ENCODE results near the gene POLR3E. TPM values are rescaled to one million over a fixed set of nuclear protein-coding genes. Genes with fewer than 3 reads are reported as not detected.

Gene POLR3E
- total RNA-seq, 2 experiments from 2014 or later = 66.9 to 67.9 TPM

DNA sequence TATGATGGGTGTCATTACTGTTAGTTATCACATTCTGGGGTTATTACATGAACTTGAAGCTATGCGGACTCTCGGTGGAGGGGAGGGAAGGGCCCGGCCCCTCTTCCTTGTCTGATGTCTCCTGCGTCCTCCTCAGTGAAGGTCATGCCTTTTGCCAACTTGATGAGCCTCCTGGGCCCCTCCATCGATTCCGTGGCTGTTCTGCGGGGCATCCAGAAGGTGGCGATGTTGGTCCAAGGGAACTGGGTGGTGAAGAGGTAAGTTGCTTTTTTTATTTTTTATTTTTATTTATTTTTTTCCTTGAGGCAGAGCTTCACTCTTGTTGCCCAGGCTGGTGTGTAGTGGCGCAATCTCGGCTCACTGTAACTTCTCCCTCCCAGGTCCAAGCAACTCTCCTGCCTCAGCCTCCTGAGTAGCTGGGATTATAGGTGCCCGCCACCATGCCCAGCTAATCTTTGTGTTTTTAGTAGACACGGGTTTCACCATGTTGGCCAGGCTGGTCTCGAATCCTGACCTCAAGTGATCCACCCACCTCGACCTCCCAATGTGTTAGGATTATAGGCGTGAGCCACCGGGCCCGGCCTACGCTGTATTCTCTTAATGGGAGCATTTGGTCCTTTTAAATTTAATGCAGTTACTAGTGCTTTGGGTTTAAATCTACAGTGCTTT, 21.6 kb downstream of the POLR3E start:
- no peak overlapping the region for H3K4me3 Mint-ChIP-seq
- H3K4me1 Mint-ChIP-seq (ENCODE audit: low read depth) = peaks cover 3% of the 10 kb centered on the region
- peak; percentile 49 for ATAC-seq
- H3K27ac Mint-ChIP-seq = no peak overlapping the region
- TF ChIP-seq, protein P1, sequence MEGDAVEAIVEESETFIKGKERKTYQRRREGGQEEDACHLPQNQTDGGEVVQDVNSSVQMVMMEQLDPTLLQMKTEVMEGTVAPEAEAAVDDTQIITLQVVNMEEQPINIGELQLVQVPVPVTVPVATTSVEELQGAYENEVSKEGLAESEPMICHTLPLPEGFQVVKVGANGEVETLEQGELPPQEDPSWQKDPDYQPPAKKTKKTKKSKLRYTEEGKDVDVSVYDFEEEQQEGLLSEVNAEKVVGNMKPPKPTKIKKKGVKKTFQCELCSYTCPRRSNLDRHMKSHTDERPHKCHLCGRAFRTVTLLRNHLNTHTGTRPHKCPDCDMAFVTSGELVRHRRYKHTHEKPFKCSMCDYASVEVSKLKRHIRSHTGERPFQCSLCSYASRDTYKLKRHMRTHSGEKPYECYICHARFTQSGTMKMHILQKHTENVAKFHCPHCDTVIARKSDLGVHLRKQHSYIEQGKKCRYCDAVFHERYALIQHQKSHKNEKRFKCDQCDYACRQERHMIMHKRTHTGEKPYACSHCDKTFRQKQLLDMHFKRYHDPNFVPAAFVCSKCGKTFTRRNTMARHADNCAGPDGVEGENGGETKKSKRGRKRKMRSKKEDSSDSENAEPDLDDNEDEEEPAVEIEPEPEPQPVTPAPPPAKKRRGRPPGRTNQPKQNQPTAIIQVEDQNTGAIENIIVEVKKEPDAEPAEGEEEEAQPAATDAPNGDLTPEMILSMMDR (IDR thresholded peaks at IDR 0.05) = peak; percentile 79
- ChIA-PET CTCF (interaction anchor here (0.9 to 2.3 kb wide), 8 partner anchors 11 to 108 kb away, joined by 3 to 13 read pairs (median 4); partner anchors contain the start of genes CDR2 and POLR3E), POLR2A (no interaction called here)
- intact Hi-C loops (cut with micrococcal nuclease) = no loop called here
- H3K27me3 Mint-ChIP-seq = no peaks in the 10 kb centered on the region
- DNase-seq = peak; percentile 63
- peaks cover 37% of the 10 kb centered on the region for H3K36me3 Mint-ChIP-seq (ENCODE audit: low read depth)
- no peaks in the 10 kb centered on the region for H3K9me3 Mint-ChIP-seq

DNA sequence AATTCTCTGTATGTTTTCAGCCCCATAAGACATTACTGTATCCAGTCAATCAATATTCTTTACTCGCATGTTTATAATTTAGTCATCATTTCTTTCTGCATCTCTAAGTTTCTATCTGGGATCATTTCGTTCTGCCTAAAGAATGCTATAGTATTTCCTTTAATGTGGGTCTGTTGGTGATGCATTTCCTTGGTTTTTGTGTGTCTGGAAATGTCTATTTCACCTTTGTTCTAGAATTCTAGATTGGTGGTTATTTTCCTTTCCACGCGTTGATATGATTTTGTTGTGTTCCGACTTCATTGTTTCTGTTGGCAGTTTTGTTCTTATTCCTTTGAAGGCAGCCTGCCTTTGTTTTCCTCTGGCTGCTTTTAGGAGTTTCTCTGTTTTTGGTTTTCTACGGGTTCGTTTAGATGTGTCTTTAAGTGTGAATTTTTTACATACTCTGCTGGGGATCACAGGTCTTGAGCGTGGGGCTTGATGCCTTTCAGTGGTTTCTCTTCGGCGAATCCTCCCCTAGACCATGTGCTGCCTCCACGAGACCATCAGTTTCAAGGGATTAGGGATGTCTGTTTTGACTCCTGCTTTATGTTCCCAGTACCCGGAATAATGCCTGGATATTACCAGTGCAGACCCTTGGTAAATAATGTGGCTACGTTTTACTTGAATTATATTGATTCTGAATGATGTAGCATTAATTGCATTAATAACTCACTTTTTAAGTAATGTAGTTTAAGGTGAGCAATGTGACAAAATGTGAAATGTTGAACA, 23.5 kb downstream of the POLR3E start:
- Mint-ChIP-seq H3K36me3 (ENCODE audit: low read depth) (peaks cover 36% of the 10 kb centered on the region), H3K27me3 (no peaks in the 10 kb centered on the region), H3K4me3 (no peak overlapping the region), H3K27ac (peak overlapping the region; percentile 34), H3K4me1 (ENCODE audit: low read depth) (peaks cover 3% of the 10 kb centered on the region), H3K9me3 (no peaks in the 10 kb centered on the region)
- CTCF ChIA-PET = interaction anchor here (0.6 to 1.6 kb wide), 15 partner anchors 9 to 99 kb away, joined by 3 to 6 read pairs (median 3); no protein-coding TSS in a partner anchor
- no peak for ATAC-seq
- intact Hi-C loops (cut with micrococcal nuclease) = no loop called here
- TF ChIP-seq, protein P1 (IDR thresholded peaks at IDR 0.05) = no peak
- no peak for DNase-seq
- POLR2A ChIA-PET = interaction anchor here (0.6 to 1.2 kb wide), 2 partner anchors 58 to 96 kb away, joined by 3 to 4 read pairs; no protein-coding TSS in a partner anchor

DNA sequence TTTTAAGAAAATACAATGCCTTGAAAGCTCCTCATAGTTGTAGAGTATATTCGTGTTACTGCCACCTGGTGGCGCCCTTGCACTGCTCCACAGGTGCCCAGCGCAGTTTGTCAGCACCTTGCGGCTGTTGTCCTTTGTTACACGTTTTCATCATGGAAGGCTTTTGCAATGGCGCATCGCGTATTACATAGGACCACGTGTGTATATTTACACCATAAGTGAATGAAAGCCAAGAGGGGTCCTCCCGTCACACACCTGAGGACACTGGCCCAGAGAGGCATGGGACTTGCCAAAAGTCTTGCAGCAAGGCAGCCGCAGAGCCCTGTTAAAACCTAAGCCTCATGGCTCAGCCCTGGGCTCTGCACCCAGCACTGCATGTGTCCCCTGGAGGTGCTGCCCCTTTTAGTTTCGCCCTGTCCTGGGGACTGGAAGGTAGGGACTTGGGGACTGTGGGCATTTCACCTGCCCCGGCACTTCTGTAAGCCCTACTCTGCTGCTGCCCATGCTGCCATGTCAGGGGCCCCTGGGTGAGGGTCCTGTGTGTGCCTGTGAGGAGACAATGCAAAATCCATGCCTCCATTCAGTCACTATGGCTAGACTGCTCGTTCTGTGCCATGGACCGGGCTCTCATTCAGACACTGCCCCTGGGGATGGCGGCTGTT, 24.3 kb downstream of the POLR3E start:
- intact Hi-C loops (cut with micrococcal nuclease) = no loop called here
- TF ChIP-seq, protein P1 (IDR thresholded peaks at IDR 0.05) = peak; percentile 97
- Mint-ChIP-seq H3K27ac (peak overlapping the region; percentile 34), H3K9me3 (no peaks in the 10 kb centered on the region), H3K4me1 (ENCODE audit: low read depth) (peaks cover 3% of the 10 kb centered on the region), H3K4me3 (no peak overlapping the region), H3K36me3 (ENCODE audit: low read depth) (peaks cover 37% of the 10 kb centered on the region), H3K27me3 (no peaks in the 10 kb centered on the region)
- ChIA-PET CTCF (interaction anchor here (0.6 to 1.6 kb wide), 16 partner anchors 8 to 98 kb away, joined by 3 to 6 read pairs (median 3); no protein-coding TSS in a partner anchor), POLR2A (interaction anchor here (0.6 to 1.2 kb wide), 2 partner anchors 95 to 753 kb away, joined by 3 to 4 read pairs; no protein-coding TSS in a partner anchor)
- ATAC-seq (peak; percentile 89), DNase-seq (peak; percentile 86)

DNA sequence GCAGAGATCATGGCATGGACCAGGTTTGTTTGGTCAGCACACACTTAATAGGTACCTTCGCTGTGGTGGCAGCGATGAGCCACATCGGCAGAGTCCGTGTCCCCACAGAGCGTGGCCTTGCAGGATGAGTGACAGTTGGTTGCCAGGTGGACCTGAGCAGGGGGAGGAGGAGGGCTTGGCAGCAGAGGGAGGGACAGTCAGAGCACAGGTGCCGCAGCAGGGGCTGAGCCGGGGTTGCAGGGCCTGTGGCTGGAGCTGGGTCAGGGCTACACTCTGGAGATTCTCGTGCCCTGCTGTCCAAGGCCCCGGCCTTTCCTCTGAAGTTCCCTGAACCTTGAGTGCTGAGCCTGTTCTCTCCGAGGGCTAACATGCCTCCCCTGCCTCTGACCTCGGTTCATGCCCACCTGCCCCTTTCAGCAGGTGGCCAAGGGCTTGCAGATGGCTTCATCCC, 24.8 kb downstream of the POLR3E start:
- Mint-ChIP-seq H3K4me1 (ENCODE audit: low read depth) (peaks cover 3% of the 10 kb centered on the region), H3K27ac (no peak overlapping the region), H3K36me3 (ENCODE audit: low read depth) (peaks cover 41% of the 10 kb centered on the region), H3K27me3 (no peaks in the 10 kb centered on the region), H3K9me3 (no peaks in the 10 kb centered on the region), H3K4me3 (no peak overlapping the region)
- POLR2A ChIA-PET = interaction anchor here (0.6 to 1.2 kb wide), 2 partner anchors 95 to 754 kb away, joined by 3 to 4 read pairs; no protein-coding TSS in a partner anchor
- DNase-seq (no peak), ATAC-seq (no peak)
- CTCF ChIA-PET = interaction anchor here (0.9 to 1.6 kb wide), 3 partner anchors 9 to 31 kb away, joined by 3 to 6 read pairs (median 4); no protein-coding TSS in a partner anchor
- intact Hi-C loops (cut with micrococcal nuclease) = no loop called here
- TF ChIP-seq, protein P1 (IDR thresholded peaks at IDR 0.05) = no peak
